Sigmoid colon (tissue), 4 donors: Measurements from ENCODE around the gene ARHGAP6.
"Not testable (repeated sequence)": the region's sequence is repeated elsewhere in the genome, so short reads cannot be mapped to it uniquely, and the experiment has no call there.

ENCODE experiments used
- CTCF ChIP-seq, 4 experiments: fragments of 450-650 bp in 3 of 4; fragments of 200-600 bp in 1 of 4; IDR thresholded peaks; one replicate each; pipeline ENCODE4 v1.5.1; 2016 to 2019; ENCODE audit warnings: antibody characterized with exemption in 4 of 4, mild to moderate bottlenecking in 3 of 4, moderate library complexity in 2 of 4
- EP300 ChIP-seq, 4 donors: sonication (generic); formaldehyde crosslinking; IDR thresholded peaks; one replicate each; pipeline ENCODE4 v1.6.1; 2017; ENCODE audit warnings: antibody characterized with exemption in 4 of 4
- POLR2A ChIP-seq, 2 donors: fragments of 450-650 bp; IDR thresholded peaks; one replicate each; pipeline ENCODE4 v1.6.1; 2016; ENCODE audit warnings: antibody characterized with exemption in 2 of 2, mild to moderate bottlenecking in 2 of 2, moderate library complexity in 2 of 2
- POLR2AphosphoS5 ChIP-seq, 4 donors: sonication (generic); formaldehyde crosslinking; IDR thresholded peaks; one replicate each; pipeline ENCODE4 v1.6.1; 2017; ENCODE audit warnings: antibody characterized with exemption in 4 of 4

- TF ChIP-seq CTCF, POLR2AphosphoS5, EP300, POLR2A (IDR thresholded peaks at IDR 0.05): not testable (repeated sequence)
Measured at GRCh38 chrX:11491375-11491774, 174.3 kb downstream of the ARHGAP6 start.
